GM11168 (cell line): ENCODE results near the gene HCN4.

Source experiments
- in situ Hi-C: fragments of 300-500 bp; cut with MboI; formaldehyde crosslinking; loops from one replicate; pipeline ENCODE4 v1.12.0; 2022; ENCODE audit warnings: low sequenced_read_pairs; ENCODE audit not compliant: unreplicated experiment

The HCN4 gene

GRCh38 chr15:73352082-73352481 lies 16.7 kb downstream of the HCN4 start:
- in situ Hi-C loops: no loop called here

GRCh38 chr15:73349191-73349590 lies 19.6 kb downstream of the HCN4 start:
- in situ Hi-C loops: no loop called here

- in situ Hi-C loops: no loop called here
Measured at GRCh38 chr15:73346735-73347312, 21.9 kb downstream of the HCN4 start.

- in situ Hi-C loops: no loop called here
Measured at GRCh38 chr15:73345658-73346057, 23.1 kb downstream of the HCN4 start.

- in situ Hi-C loops: no loop called here
Measured at GRCh38 chr15:73344056-73344455, 24.7 kb downstream of the HCN4 start.

- in situ Hi-C loops: no loop called here
Measured at GRCh38 chr15:73341886-73342600, 26.7 kb downstream of the HCN4 start.

GRCh38 chr15:73340502-73341192 lies 28.1 kb downstream of the HCN4 start:
- in situ Hi-C loops: no loop called here

- in situ Hi-C loops: no loop called here
Measured at GRCh38 chr15:73338606-73339374, 30.0 kb downstream of the HCN4 start.

GRCh38 chr15:73338058-73338457 lies 30.7 kb downstream of the HCN4 start:
- in situ Hi-C loops: no loop called here

GRCh38 chr15:73337187-73337586 lies 31.6 kb downstream of the HCN4 start:
- in situ Hi-C loops: no loop called here

- in situ Hi-C loops: no loop called here
Measured at GRCh38 chr15:73336756-73337155, 32.0 kb downstream of the HCN4 start.

GRCh38 chr15:73335471-73335870 lies 33.3 kb downstream of the HCN4 start:
- in situ Hi-C loops: no loop called here

GRCh38 chr15:73335026-73335425 lies 33.7 kb downstream of the HCN4 start:
- in situ Hi-C loops: no loop called here

GRCh38 chr15:73334086-73334485 lies 34.7 kb downstream of the HCN4 start:
- in situ Hi-C loops: no loop called here

- in situ Hi-C loops: no loop called here
Measured at GRCh38 chr15:73333001-73333400, 35.8 kb downstream of the HCN4 start.

- in situ Hi-C loops: no loop called here
Measured at GRCh38 chr15:73331991-73332925, 36.5 kb downstream of the HCN4 start.

- in situ Hi-C loops: no loop called here
Measured at GRCh38 chr15:73331501-73331900, 37.3 kb downstream of the HCN4 start.

- in situ Hi-C loops: no loop called here
Measured at GRCh38 chr15:73330206-73331051, 38.3 kb downstream of the HCN4 start.
